CD14-positive monocyte (primary cell): ENCODE data around the gene E2F4. TPM values are rescaled to one million over a fixed set of nuclear protein-coding genes. Genes with fewer than 3 reads are reported as not detected.
A peak's percentile ranks its signal among the peaks of the same experiment; 100 is the strongest.

Experiments used
- DNase-seq, 3 donors: peaks; one replicate each; pipeline ENCODE4 v3.0.0-alpha.2; 2011 to 2022
- H2AFZ ChIP-seq: 2 replicates; pipeline ENCODE4 v1.6.0; 2012; ENCODE audit warnings: mild to moderate bottlenecking, low read depth, low read length, inconsistent platforms; ENCODE audit not compliant: insufficient read depth, poor library complexity, severe bottlenecking
- H3K27ac ChIP-seq, 2 donors: 1 replicate in 1 of 2; 2 replicates in 1 of 2; pipeline ENCODE4 v1.5.1; 2012 to 2013; ENCODE audit warnings: low read length in 2 of 2, control low read depth in 1 of 2, inconsistent platforms in 1 of 2, low read depth in 1 of 2, mild to moderate bottlenecking in 1 of 2
- H3K27me3 ChIP-seq, 2 donors: one replicate each; pipeline versions ENCODE4 v1.6.0 to v1.6.1; 2011 to 2013; ENCODE audit warnings: low read length in 2 of 2; ENCODE audit not compliant: control insufficient read depth in 2 of 2, insufficient read depth in 2 of 2
- H3K36me3 ChIP-seq, 2 donors: replicated peaks in 1 of 2; 1 replicate in 1 of 2; 2 replicates in 1 of 2; pipeline versions ENCODE4 v1.5.1 to v1.6.1; 2012 to 2013; ENCODE audit warnings: low read length in 2 of 2, control low read depth in 1 of 2, inconsistent platforms in 1 of 2, mild to moderate bottlenecking in 1 of 2; ENCODE audit not compliant: insufficient read depth in 2 of 2, control insufficient read depth in 1 of 2
- H3K4me1 ChIP-seq, 2 donors: 1 replicate in 1 of 2; 2 replicates in 1 of 2; pipeline versions ENCODE4 v1.5.1 to v1.6.1; 2012 to 2013; ENCODE audit warnings: low read length in 2 of 2, control low read depth in 1 of 2, inconsistent platforms in 1 of 2, mild to moderate bottlenecking in 1 of 2, moderate library complexity in 1 of 2; ENCODE audit not compliant: insufficient read depth in 2 of 2, control insufficient read depth in 1 of 2
- H3K4me2 ChIP-seq: replicated peaks from 2 replicates; pipeline ENCODE3; 2012; ENCODE audit warnings: low read length, moderate library complexity, mild to moderate bottlenecking; ENCODE audit not compliant: poor library complexity, severe bottlenecking; ENCODE audit errors: extremely low read depth
- H3K4me3 ChIP-seq, 3 experiments: fragments of 200-600 bp in 1 of 3; sonication (generic) in 1 of 3; replicated peaks in 1 of 3; 1 replicate in 2 of 3; 2 replicates in 1 of 3; pipeline ENCODE4 v1.5.1; 2011 to 2013; ENCODE audit warnings: low read length in 3 of 3, mild to moderate bottlenecking in 3 of 3, control low read depth in 2 of 3, low read depth in 2 of 3, inconsistent platforms in 1 of 3, moderate library complexity in 1 of 3
- H3K79me2 ChIP-seq: 2 replicates; pipeline ENCODE4 v1.6.0; 2012; ENCODE audit warnings: mild to moderate bottlenecking, control low read depth, inconsistent platforms, low read length, moderate library complexity; ENCODE audit not compliant: insufficient read depth
- H3K9ac ChIP-seq: 2 replicates; pipeline ENCODE4 v1.6.0; 2017; ENCODE audit warnings: low read length, mild to moderate bottlenecking; ENCODE audit not compliant: insufficient read depth, poor library complexity, severe bottlenecking
- H3K9me3 ChIP-seq, 2 donors: replicated peaks in 1 of 2; 1 replicate in 1 of 2; 2 replicates in 1 of 2; pipeline versions ENCODE4 v1.5.1 to v1.6.1; 2012 to 2013; ENCODE audit warnings: low read length in 2 of 2, control low read depth in 1 of 2; ENCODE audit not compliant: control insufficient read depth in 1 of 2, insufficient read depth in 1 of 2
- H4K20me1 ChIP-seq: 2 replicates; pipeline ENCODE4 v1.6.0; 2012; ENCODE audit warnings: mild to moderate bottlenecking, low read length, control low read depth, moderate library complexity; ENCODE audit not compliant: insufficient read depth
- H3K27ac Mint-ChIP-seq, 7 donors: one replicate each; pipeline ENCODE4 v1.8.0; 2020; ENCODE audit warnings: mild to moderate bottlenecking in 7 of 7, mixed read lengths in 7 of 7, moderate library complexity in 6 of 7, inconsistent platforms in 2 of 7
- H3K27me3 Mint-ChIP-seq, 3 donors: one replicate each; pipeline ENCODE4 v1.8.0; 2021 to 2022; ENCODE audit warnings: low read depth in 3 of 3, mild to moderate bottlenecking in 3 of 3, mixed read lengths in 3 of 3, moderate library complexity in 3 of 3, inconsistent platforms in 1 of 3
- H3K36me3 Mint-ChIP-seq, 2 donors: one replicate each; pipeline ENCODE4 v1.8.0; 2020; ENCODE audit warnings: mixed read lengths in 2 of 2, inconsistent platforms in 1 of 2, mild to moderate bottlenecking in 1 of 2
- H3K4me1 Mint-ChIP-seq: one replicate; pipeline ENCODE4 v1.8.0; 2020; ENCODE audit warnings: mild to moderate bottlenecking, mixed read lengths
- H3K4me3 Mint-ChIP-seq, 2 donors: one replicate each; pipeline ENCODE4 v1.8.0; 2020; ENCODE audit warnings: mild to moderate bottlenecking in 2 of 2, mixed read lengths in 2 of 2, moderate library complexity in 1 of 2
- H3K9me3 Mint-ChIP-seq, 7 donors: one replicate each; pipeline ENCODE4 v1.8.0; 2020 to 2022; ENCODE audit warnings: mixed read lengths in 7 of 7, mild to moderate bottlenecking in 6 of 7, moderate library complexity in 6 of 7, inconsistent platforms in 2 of 7
- WGBS: methylation state at CpG from one replicate; pipeline ENCODE4 v1.1.5; 2013; ENCODE audit warnings: missing lambda C conversion rate; ENCODE audit not compliant: insufficient coverage; 5-methylcytosine and 5-hydroxymethylcytosine counted together
- intact Hi-C, 2 donors: fragments of 100-400 bp; cut with micrococcal nuclease; formaldehyde crosslinking; loops; one replicate each; pipeline versions ENCODE4 v1.15.0 to v1.15.1; 2023
- polyA plus RNA-seq, 3 donors: library from polyadenylated mRNA; depleted of rRNA in 1 of 3; unstranded in 2 of 3; stranded (reverse) in 1 of 3; fragments of 300-500 nt in 2 of 3; fragments of >200 nt in 1 of 3; fragmentation: Illumina TruSeq in 2 of 3; gene quantifications; 1 replicate in 2 of 3; 2 replicates in 1 of 3; pipeline ENCODE4 v1.2.3, GENCODE V29; 2012 to 2021
- TF ChIP-seq, protein P1 (sequence below): fragments of 200-600 bp; IDR thresholded peaks from one replicate; pipeline ENCODE4 v1.8.0; 2022; ENCODE audit warnings: antibody characterized with exemption, mild to moderate bottlenecking

Gene E2F4
- polyA plus RNA-seq, 3 donors, result 53.1 to 191 (median 61.5) TPM

DNA sequence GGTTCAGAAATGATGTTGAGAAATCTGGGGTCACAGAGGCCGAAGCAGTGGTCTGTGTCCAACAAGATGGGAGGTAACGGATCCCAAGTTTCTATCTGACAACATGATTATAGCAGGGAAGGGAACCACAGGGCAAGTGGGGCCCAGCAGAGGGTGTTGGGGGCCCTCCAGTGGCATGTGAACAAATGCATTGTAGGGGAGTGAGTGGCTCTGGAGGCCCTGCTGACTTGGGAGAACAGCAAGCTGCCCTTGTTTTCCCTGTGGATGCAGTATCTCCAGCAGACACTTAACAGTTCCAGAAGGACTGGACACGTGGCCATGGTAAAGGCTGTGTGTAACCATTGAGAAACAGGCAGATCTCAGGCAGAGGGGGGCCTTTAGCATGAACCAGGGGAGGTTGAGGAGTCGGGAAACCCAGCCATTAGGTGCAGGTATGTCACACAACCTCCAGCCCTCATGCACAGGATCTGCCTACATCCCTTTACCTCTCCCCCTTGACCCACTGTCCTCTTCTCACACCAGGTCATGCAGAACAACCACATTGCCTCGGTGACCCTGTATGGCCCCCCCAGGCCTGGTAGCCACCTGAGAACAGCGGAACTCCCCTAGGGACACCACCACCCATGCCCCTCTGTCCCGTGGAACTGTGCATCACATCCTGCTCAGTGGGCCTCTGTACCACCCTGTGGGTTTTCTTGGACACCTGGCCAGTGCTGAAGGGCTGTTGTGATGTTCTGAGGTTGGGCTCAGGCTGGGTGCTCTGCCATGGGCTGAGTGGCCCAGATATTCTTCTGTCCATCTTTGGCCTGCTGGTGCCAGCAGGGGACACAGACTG is 45.2 kb upstream of the E2F4 start:
- no peak for DNase-seq
- peaks cover 70 to 75% of the 10 kb centered on the region in 2 donors for H3K36me3 ChIP-seq
- H3K4me3 ChIP-seq, result no peak overlapping the region
- H3K79me2 ChIP-seq, result no peaks in the 10 kb centered on the region
- Mint-ChIP-seq H3K36me3 (peaks cover 72 to 77% of the 10 kb centered on the region in 2 donors), H3K4me3 (no peak overlapping the region), H3K27me3 (peaks cover 19 to 30% (median 26%) of the 10 kb centered on the region in 3 donors), H3K27ac (peak overlapping the region in 1 of 7 donors; percentile 7), H3K9me3 (peaks cover 7 to 17% (median 12%) of the 10 kb centered on the region in 7 donors), H3K4me1 (peaks cover 5% of the 10 kb centered on the region)
- H3K9me3 ChIP-seq, result peaks cover 9 to 18% of the 10 kb centered on the region in 2 donors
- H3K27ac ChIP-seq, result no peak overlapping the region
- 97% methylated on average over 5 of the region's 7 CpGs for WGBS
- intact Hi-C loops, result no loop called here
- peaks cover 90% of the 10 kb centered on the region for H4K20me1 ChIP-seq
- H3K4me2 ChIP-seq, result no peak overlapping the region
- no peak overlapping the region for H3K9ac ChIP-seq
- H3K4me1 ChIP-seq, result peaks cover 8 to 17% of the 10 kb centered on the region in 2 donors
- peaks cover 12 to 28% of the 10 kb centered on the region in 2 donors for H3K27me3 ChIP-seq
- TF ChIP-seq, protein P1, sequence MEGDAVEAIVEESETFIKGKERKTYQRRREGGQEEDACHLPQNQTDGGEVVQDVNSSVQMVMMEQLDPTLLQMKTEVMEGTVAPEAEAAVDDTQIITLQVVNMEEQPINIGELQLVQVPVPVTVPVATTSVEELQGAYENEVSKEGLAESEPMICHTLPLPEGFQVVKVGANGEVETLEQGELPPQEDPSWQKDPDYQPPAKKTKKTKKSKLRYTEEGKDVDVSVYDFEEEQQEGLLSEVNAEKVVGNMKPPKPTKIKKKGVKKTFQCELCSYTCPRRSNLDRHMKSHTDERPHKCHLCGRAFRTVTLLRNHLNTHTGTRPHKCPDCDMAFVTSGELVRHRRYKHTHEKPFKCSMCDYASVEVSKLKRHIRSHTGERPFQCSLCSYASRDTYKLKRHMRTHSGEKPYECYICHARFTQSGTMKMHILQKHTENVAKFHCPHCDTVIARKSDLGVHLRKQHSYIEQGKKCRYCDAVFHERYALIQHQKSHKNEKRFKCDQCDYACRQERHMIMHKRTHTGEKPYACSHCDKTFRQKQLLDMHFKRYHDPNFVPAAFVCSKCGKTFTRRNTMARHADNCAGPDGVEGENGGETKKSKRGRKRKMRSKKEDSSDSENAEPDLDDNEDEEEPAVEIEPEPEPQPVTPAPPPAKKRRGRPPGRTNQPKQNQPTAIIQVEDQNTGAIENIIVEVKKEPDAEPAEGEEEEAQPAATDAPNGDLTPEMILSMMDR, result no peak
- no peak overlapping the region for H2AFZ ChIP-seq

GRCh38 chr16:67147437-67148140 is 44.4 kb upstream of the E2F4 start:
- no peak overlapping the region for H3K4me3 ChIP-seq
- DNase-seq, result no peak
- H3K4me2 ChIP-seq, result no peak overlapping the region
- peaks cover 62 to 67% of the 10 kb centered on the region in 2 donors for H3K36me3 ChIP-seq
- H3K9ac ChIP-seq, result no peak overlapping the region
- intact Hi-C loops, result no loop called here
- peaks cover 13 to 36% of the 10 kb centered on the region in 2 donors for H3K27me3 ChIP-seq
- peaks cover 9 to 18% of the 10 kb centered on the region in 2 donors for H3K9me3 ChIP-seq
- TF ChIP-seq, protein P1, result no peak
- 98% methylated on average over 4 of the region's 4 CpGs for WGBS
- H3K27ac ChIP-seq, result no peak overlapping the region
- H3K4me1 ChIP-seq, result peaks cover 8 to 17% of the 10 kb centered on the region in 2 donors
- Mint-ChIP-seq H3K4me1 (peaks cover 5% of the 10 kb centered on the region), H3K9me3 (peaks cover 7 to 17% (median 12%) of the 10 kb centered on the region in 7 donors), H3K27me3 (peaks cover 27 to 39% (median 33%) of the 10 kb centered on the region in 3 donors), H3K27ac (peak overlapping the region in 1 of 7 donors; percentile 42), H3K36me3 (peaks cover 65 to 68% of the 10 kb centered on the region in 2 donors), H3K4me3 (no peak overlapping the region)
- H2AFZ ChIP-seq, result no peak overlapping the region
- peaks cover 83% of the 10 kb centered on the region for H4K20me1 ChIP-seq
- H3K79me2 ChIP-seq, result no peaks in the 10 kb centered on the region
